Mesendoderm (in vitro differentiated cells): ENCODE data around the gene ALDH1A1.
A peak's percentile ranks its signal among the peaks of the same experiment; 100 is the strongest.

Source experiments
- DNase-seq: peaks from one replicate; pipeline ENCODE4 v3.0.0; 2013
- H2AK5ac ChIP-seq: 2 replicates; pipeline ENCODE4 v1.6.1; 2013; ENCODE audit warnings: low read length, inconsistent platforms
- H2BK120ac ChIP-seq: 2 replicates; pipeline ENCODE4 v1.6.1; 2013; ENCODE audit warnings: low read depth, mild to moderate bottlenecking, low read length, moderate library complexity, mixed read lengths
- H2BK15ac ChIP-seq: replicated peaks from 2 replicates; pipeline ENCODE4 v1.6.1; 2013; ENCODE audit warnings: low read depth, mild to moderate bottlenecking, moderate library complexity
- H2BK5ac ChIP-seq: 2 replicates; pipeline ENCODE4 v1.6.1; 2013; ENCODE audit warnings: low read length, inconsistent platforms
- H3K18ac ChIP-seq: 2 replicates; pipeline ENCODE4 v1.6.1; 2013; ENCODE audit warnings: mild to moderate bottlenecking, low read length, mixed read lengths
- H3K23ac ChIP-seq: one replicate; pipeline ENCODE4 v1.6.1; 2013; ENCODE audit warnings: low read length
- H3K27ac ChIP-seq: 2 replicates; pipeline ENCODE4 v1.5.1; 2013; ENCODE audit warnings: low read depth, mild to moderate bottlenecking, inconsistent platforms, low read length, moderate library complexity
- H3K27me3 ChIP-seq: 2 replicates; pipeline ENCODE4 v1.6.1; 2013; ENCODE audit warnings: low read length, control low read depth, mild to moderate bottlenecking, inconsistent platforms; ENCODE audit not compliant: insufficient read depth, poor library complexity
- H3K36me3 ChIP-seq: 2 replicates; pipeline ENCODE4 v1.6.1; 2013; ENCODE audit warnings: low read length, inconsistent platforms; ENCODE audit not compliant: control insufficient read depth, insufficient read depth
- H3K4ac ChIP-seq: one replicate; pipeline ENCODE4 v1.6.1; 2013; ENCODE audit warnings: low read depth, mild to moderate bottlenecking, low read length, moderate library complexity
- H3K4me1 ChIP-seq: 2 replicates; pipeline ENCODE4 v1.6.1; 2013; ENCODE audit warnings: low read depth, low read length, inconsistent platforms; ENCODE audit not compliant: control insufficient read depth
- H3K4me2 ChIP-seq: 2 replicates; pipeline ENCODE4 v1.6.1; 2013; ENCODE audit warnings: low read length
- H3K4me3 ChIP-seq: 2 replicates; pipeline ENCODE4 v1.5.1; 2013; ENCODE audit warnings: mild to moderate bottlenecking, low read length
- H3K56ac ChIP-seq: one replicate; pipeline ENCODE4 v1.6.1; 2013; ENCODE audit warnings: low read length
- H3K79me1 ChIP-seq: 2 replicates; pipeline ENCODE4 v1.6.1; 2013; ENCODE audit warnings: low read length, inconsistent platforms
- H3K79me2 ChIP-seq: 2 replicates; pipeline ENCODE4 v1.6.1; 2013; ENCODE audit warnings: mild to moderate bottlenecking, low read length; ENCODE audit not compliant: control insufficient read depth, insufficient read depth
- H3K9ac ChIP-seq: 2 replicates; pipeline ENCODE4 v1.6.1; 2013; ENCODE audit warnings: low read length, inconsistent platforms
- H4K5ac ChIP-seq: one replicate; pipeline ENCODE4 v1.6.1; 2013; ENCODE audit warnings: low read length
- H4K8ac ChIP-seq: one replicate; pipeline ENCODE4 v1.6.1; 2013; ENCODE audit warnings: low read depth, mild to moderate bottlenecking, control low read depth, low read length, moderate library complexity
- WGBS: extraction: QIAGEN DNeasy Blood & Tissue Kit; methylation state at CpG from one replicate; pipeline ENCODE4 v1.1.7; 2013; ENCODE audit warnings: low lambda C conversion rate, missing lambda C conversion rate; ENCODE audit not compliant: insufficient coverage; ENCODE audit errors: extremely low coverage; 5-methylcytosine and 5-hydroxymethylcytosine counted together

The ALDH1A1 gene

DNA sequence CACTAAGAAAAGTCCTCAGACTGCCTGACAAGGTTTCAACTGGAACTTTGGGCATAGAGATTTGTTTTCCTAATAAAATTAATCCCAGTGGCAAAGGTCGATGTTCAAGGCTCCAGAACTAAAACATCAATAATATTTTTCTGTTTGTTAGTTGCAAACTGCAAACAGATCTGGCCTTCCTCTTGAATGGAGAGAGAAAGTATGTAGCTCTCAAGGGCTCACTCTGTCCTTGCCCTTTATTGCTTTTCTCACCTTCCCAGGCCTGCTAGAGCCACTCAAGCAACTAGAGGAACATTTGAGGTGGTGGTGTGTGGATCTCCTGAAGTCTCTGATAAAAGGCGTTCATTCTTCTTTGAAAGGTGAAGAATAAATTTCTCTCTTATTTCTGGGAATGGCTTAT, 16.6 kb downstream of the ALDH1A1 start:
- Histone ChIP-seq H3K79me1 (no peaks in the 10 kb centered on the region), H3K23ac (no peak overlapping the region), H2AK5ac (no peak overlapping the region), H3K36me3 (no peaks in the 10 kb centered on the region), H3K27me3 (no peaks in the 10 kb centered on the region), H3K56ac (no peak overlapping the region), H3K27ac (no peak overlapping the region), H2BK120ac (no peak overlapping the region), H3K18ac (no peak overlapping the region), H3K4me1 (no peaks in the 10 kb centered on the region), H2BK15ac (no peak overlapping the region), H4K5ac (no peak overlapping the region), H3K9ac (no peak overlapping the region), H3K79me2 (no peaks in the 10 kb centered on the region), H3K4me2 (no peak overlapping the region), H4K8ac (no peak overlapping the region), H2BK5ac (no peak overlapping the region), H3K4me3 (no peak overlapping the region), H3K4ac (no peak overlapping the region)
- WGBS, result no CpG with 5 or more reads among the region's 2 CpGs
- no peak for DNase-seq

DNA sequence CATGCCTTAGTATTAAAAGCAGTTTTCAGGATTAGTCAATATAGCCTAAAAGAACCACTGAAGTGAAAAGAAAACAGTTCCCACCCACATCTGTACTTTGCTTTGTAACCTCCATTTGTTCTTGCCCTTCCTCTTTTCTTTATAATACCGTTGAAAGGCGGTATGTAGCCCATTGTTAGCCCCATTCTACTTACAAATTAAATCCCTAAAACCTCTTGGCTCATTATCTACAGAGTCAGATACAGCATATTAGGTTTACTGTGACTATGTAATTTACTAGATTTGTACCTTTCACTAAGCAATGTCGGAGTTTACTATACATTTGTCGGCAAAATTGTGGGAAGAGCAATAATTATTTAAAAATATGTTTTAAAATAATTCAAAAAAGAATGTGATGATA, 17.3 kb downstream of the ALDH1A1 start:
- no peak overlapping the region for H3K4me3 ChIP-seq
- H3K18ac ChIP-seq, result no peak overlapping the region
- H3K27ac ChIP-seq, result no peak overlapping the region
- no peaks in the 10 kb centered on the region for H3K79me2 ChIP-seq
- no peak overlapping the region for H4K8ac ChIP-seq
- no CpG with 5 or more reads among the region's 4 CpGs for WGBS
- no peak overlapping the region for H2AK5ac ChIP-seq
- H3K4ac ChIP-seq, result no peak overlapping the region
- H3K23ac ChIP-seq, result no peak overlapping the region
- no peaks in the 10 kb centered on the region for H3K4me1 ChIP-seq
- H2BK5ac ChIP-seq, result no peak overlapping the region
- no peak overlapping the region for H3K56ac ChIP-seq
- H3K36me3 ChIP-seq, result no peaks in the 10 kb centered on the region
- no peak overlapping the region for H4K5ac ChIP-seq
- no peak overlapping the region for H3K9ac ChIP-seq
- no peak overlapping the region for H2BK15ac ChIP-seq
- no peak overlapping the region for H3K4me2 ChIP-seq
- H3K27me3 ChIP-seq, result no peaks in the 10 kb centered on the region
- no peaks in the 10 kb centered on the region for H3K79me1 ChIP-seq
- no peak for DNase-seq
- H2BK120ac ChIP-seq, result no peak overlapping the region

DNA sequence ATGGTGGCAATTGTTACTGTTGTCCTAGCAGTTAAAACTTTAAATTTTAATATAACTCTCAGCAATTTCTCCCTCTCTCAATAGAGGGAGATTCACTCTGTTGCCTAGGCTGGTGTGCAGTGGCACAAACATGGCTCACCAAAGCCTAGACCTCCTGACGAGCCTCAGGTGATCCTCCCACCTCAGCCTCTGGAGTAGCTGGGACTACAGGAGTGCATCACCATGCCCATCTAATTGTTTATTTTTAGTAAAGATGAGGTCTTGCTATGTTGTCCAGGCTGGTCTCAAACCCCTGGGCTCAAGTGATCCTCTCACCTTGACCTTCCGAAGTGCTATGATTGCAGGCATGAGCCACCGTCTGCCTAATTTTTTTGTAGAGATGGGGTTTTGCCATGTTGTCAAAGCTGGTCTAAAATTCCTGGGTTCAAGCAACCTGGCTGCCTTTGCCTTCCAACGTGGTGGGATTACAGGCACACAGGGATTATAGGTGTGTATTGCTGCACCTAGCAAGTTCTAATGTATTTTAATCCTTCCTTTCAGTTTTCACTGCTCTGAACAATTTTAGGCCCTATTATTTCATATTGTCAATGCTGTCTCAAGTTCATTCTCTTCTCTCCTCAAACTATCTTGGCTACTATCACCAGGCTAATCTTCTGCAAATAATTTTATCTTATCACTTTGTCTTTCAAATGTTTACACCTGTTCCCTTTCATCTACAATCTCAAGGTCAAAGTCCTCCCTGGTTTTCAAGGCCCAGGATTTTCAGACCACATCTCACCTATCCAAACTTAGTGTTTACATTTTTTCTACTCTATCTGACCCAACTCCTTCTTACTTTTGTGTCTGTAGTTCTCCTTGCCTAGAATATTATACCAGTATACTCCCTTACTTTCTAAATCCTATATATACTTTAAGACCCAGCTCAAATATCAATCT, 18.9 kb downstream of the ALDH1A1 start:
- no peak overlapping the region for H2AK5ac ChIP-seq
- no peak overlapping the region for H3K4ac ChIP-seq
- no peak overlapping the region for H3K56ac ChIP-seq
- H2BK5ac ChIP-seq, result no peak overlapping the region
- H2BK15ac ChIP-seq, result no peak overlapping the region
- H3K18ac ChIP-seq, result no peak overlapping the region
- H2BK120ac ChIP-seq, result no peak overlapping the region
- no peak overlapping the region for H4K8ac ChIP-seq
- no peak overlapping the region for H3K27ac ChIP-seq
- H3K36me3 ChIP-seq, result no peaks in the 10 kb centered on the region
- no peak overlapping the region for H3K9ac ChIP-seq
- H3K27me3 ChIP-seq, result no peaks in the 10 kb centered on the region
- no CpG with 5 or more reads among the region's 4 CpGs for WGBS
- no peaks in the 10 kb centered on the region for H3K79me2 ChIP-seq
- H4K5ac ChIP-seq, result no peak overlapping the region
- H3K4me1 ChIP-seq, result no peaks in the 10 kb centered on the region
- H3K4me3 ChIP-seq, result no peak overlapping the region
- peak; percentile 6 for DNase-seq
- no peak overlapping the region for H3K4me2 ChIP-seq
- no peaks in the 10 kb centered on the region for H3K79me1 ChIP-seq
- no peak overlapping the region for H3K23ac ChIP-seq

DNA sequence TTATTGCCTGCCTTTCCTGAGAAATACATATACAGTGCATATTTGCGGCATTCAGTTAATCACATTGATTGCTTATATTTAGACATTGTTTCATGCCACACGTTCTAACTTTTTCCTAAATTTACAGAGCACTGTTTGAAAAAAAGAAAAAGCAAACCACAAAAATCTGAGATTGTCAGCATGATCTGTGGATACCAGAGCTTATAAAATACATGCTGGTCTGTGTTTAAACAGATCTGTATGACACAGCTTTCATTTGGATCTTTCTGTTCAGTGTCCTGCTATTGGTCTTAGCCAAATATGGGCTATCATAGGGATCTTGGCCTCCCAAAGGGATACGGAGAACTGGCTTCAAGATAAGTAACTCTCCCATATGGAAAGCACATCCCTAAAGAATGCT, 20.2 kb downstream of the ALDH1A1 start:
- DNase-seq, result no peak
- H3K4me1 ChIP-seq, result no peaks in the 10 kb centered on the region
- no CpG with 5 or more reads among the region's 3 CpGs for WGBS
- H2BK5ac ChIP-seq, result no peak overlapping the region
- H3K27ac ChIP-seq, result no peak overlapping the region
- no peak overlapping the region for H4K5ac ChIP-seq
- no peaks in the 10 kb centered on the region for H3K79me2 ChIP-seq
- H2BK120ac ChIP-seq, result no peak overlapping the region
- no peaks in the 10 kb centered on the region for H3K36me3 ChIP-seq
- no peak overlapping the region for H3K9ac ChIP-seq
- H3K56ac ChIP-seq, result no peak overlapping the region
- no peak overlapping the region for H4K8ac ChIP-seq
- no peak overlapping the region for H3K18ac ChIP-seq
- H3K4ac ChIP-seq, result no peak overlapping the region
- no peak overlapping the region for H3K4me3 ChIP-seq
- no peak overlapping the region for H3K23ac ChIP-seq
- no peaks in the 10 kb centered on the region for H3K27me3 ChIP-seq
- H2AK5ac ChIP-seq, result no peak overlapping the region
- no peak overlapping the region for H2BK15ac ChIP-seq
- H3K4me2 ChIP-seq, result no peak overlapping the region
- no peaks in the 10 kb centered on the region for H3K79me1 ChIP-seq

DNA sequence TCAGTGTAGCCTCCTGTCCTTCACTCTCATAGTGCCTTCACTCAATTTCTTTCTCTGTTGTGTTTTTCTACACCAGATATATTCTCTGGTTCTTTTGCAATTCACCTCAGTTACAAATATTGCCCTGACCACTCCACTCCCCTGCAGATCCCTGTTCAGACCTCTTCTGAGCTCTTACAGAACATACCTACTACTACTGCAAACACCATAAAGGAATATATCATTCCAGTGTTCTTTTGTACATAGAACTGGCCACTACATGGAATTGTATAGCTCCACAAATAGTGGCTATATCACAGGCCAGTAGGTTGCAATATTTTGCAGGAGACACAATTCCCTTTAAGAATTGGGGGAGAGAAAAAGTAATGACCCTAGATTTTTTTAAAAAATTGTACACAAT, 21.0 kb downstream of the ALDH1A1 start:
- H3K9ac ChIP-seq, result no peak overlapping the region
- no peak overlapping the region for H4K8ac ChIP-seq
- H3K23ac ChIP-seq, result no peak overlapping the region
- no peak overlapping the region for H4K5ac ChIP-seq
- H2AK5ac ChIP-seq, result no peak overlapping the region
- H3K79me1 ChIP-seq, result no peaks in the 10 kb centered on the region
- H3K27ac ChIP-seq, result no peak overlapping the region
- H2BK15ac ChIP-seq, result no peak overlapping the region
- H3K79me2 ChIP-seq, result no peaks in the 10 kb centered on the region
- H2BK5ac ChIP-seq, result no peak overlapping the region
- no peak for DNase-seq
- H3K36me3 ChIP-seq, result no peaks in the 10 kb centered on the region
- no peak overlapping the region for H3K4me3 ChIP-seq
- H3K4me2 ChIP-seq, result no peak overlapping the region
- H2BK120ac ChIP-seq, result no peak overlapping the region
- no peak overlapping the region for H3K56ac ChIP-seq
- H3K27me3 ChIP-seq, result no peaks in the 10 kb centered on the region
- H3K18ac ChIP-seq, result no peak overlapping the region
- H3K4me1 ChIP-seq, result no peaks in the 10 kb centered on the region
- H3K4ac ChIP-seq, result no peak overlapping the region

DNA sequence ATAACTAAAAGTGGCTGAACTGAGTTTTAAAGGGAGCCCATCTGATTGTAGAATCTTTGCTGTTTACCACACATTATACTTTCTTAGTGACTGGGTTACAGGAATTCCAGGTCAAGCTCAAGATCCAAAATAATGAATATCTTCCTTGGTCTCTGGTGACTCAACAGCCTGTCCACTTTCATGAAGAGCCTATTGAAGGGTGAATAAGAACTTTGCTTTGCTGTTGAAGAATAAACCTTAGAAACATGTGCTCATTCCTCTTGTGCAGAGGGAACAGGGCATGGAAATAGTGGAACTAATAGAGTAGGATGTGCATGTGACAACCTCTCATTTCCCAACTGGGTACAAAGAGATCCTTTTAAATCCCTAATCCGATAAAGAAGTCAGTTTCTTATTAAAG, 21.4 kb downstream of the ALDH1A1 start:
- no peaks in the 10 kb centered on the region for H3K79me1 ChIP-seq
- no peak overlapping the region for H2AK5ac ChIP-seq
- H3K18ac ChIP-seq, result no peak overlapping the region
- H2BK15ac ChIP-seq, result no peak overlapping the region
- H3K4ac ChIP-seq, result no peak overlapping the region
- no CpG with 5 or more reads among the region's 1 CpG for WGBS
- H3K4me3 ChIP-seq, result no peak overlapping the region
- H3K27ac ChIP-seq, result no peak overlapping the region
- no peak overlapping the region for H3K56ac ChIP-seq
- DNase-seq, result no peak
- H2BK120ac ChIP-seq, result no peak overlapping the region
- no peaks in the 10 kb centered on the region for H3K79me2 ChIP-seq
- no peak overlapping the region for H4K5ac ChIP-seq
- H3K27me3 ChIP-seq, result no peaks in the 10 kb centered on the region
- no peak overlapping the region for H3K23ac ChIP-seq
- H3K9ac ChIP-seq, result no peak overlapping the region
- H3K4me1 ChIP-seq, result no peaks in the 10 kb centered on the region
- H2BK5ac ChIP-seq, result no peak overlapping the region
- no peaks in the 10 kb centered on the region for H3K36me3 ChIP-seq
- no peak overlapping the region for H3K4me2 ChIP-seq
- H4K8ac ChIP-seq, result no peak overlapping the region
